ENCODE measurements around the gene CENPF. TPM values are rescaled to one million over a fixed set of nuclear protein-coding genes. Genes with fewer than 3 reads are reported as not detected.
A peak's percentile ranks its signal among the peaks of the same experiment; 100 is the strongest.

The CENPF gene
- total RNA-seq, 5 donors from 2014 or later (not counting 1 experiment from before 2014, with no cell fraction given), result 3.1 to 6.7 (median 4.1) TPM

GRCh38 chr1:214632091-214632490, 29.1 kb downstream of the CENPF start:
- DNase-seq (peak in 33 of 35 experiments; percentile 16 to 74 (median 52)), ATAC-seq (replicated peaks in 1 of 4) (peak in 3 of 4 experiments; percentile 40 to 86 (median 71))
- no CpG with 5 or more reads among the region's 4 CpGs for WGBS (ENCODE audit: insufficient coverage)
- ChIA-PET CTCF (interaction anchor here (0.6 to 1.2 kb wide), 8 partner anchors 9 to 893 kb away, joined by 3 to 6 read pairs (median 4); no protein-coding TSS in a partner anchor), POLR2A (no interaction called here)
- Mint-ChIP-seq H3K27ac (peak overlapping the region; percentile 50 to 75), H3K4me3 (peak overlapping the region; percentile 25 to 59 (median 39)), H3K9me3 (no peaks in the 10 kb centered on the region), H3K27me3 (no peaks in the 10 kb centered on the region), H3K36me3 (no peaks in the 10 kb centered on the region), H3K4me1 (peaks cover 19 to 32% (median 21%) of the 10 kb centered on the region in 3 donors)
- H3K27ac ChIP-seq (ENCODE audit: low read length), result peak overlapping the region; percentile 47
- H3K4me3 ChIP-seq (ENCODE audit: control insufficient read depth in 1 of 2, extremely low read depth in 1 of 2, low read length in 1 of 2), result peak overlapping the region in 1 of 2 donors; percentile 15
- H3K36me3 ChIP-seq (ENCODE audit: control insufficient read depth in 2 of 2, extremely low read depth in 1 of 2, insufficient read depth in 1 of 2, low read length in 1 of 2), result no peaks in the 10 kb centered on the region
- no peaks in the 10 kb centered on the region for H3K27me3 ChIP-seq (replicated peaks in 1 of 2; ENCODE audit: control insufficient read depth in 2 of 2, extremely low read depth in 1 of 2, insufficient read depth in 2 of 2, low read length in 1 of 2)
- peaks cover 10 to 13% of the 10 kb centered on the region in 2 experiments for H3K4me1 ChIP-seq (ENCODE audit: control insufficient read depth in 1 of 2, extremely low read depth in 1 of 2, insufficient read depth in 2 of 2, low read length in 2 of 2)
- H3K9me3 ChIP-seq, result no peaks in the 10 kb centered on the region

- Histone ChIP-seq H3K36me3 (ENCODE audit: control insufficient read depth in 2 of 2, extremely low read depth in 1 of 2, insufficient read depth in 1 of 2, low read length in 1 of 2) (no peaks in the 10 kb centered on the region), H3K27ac (ENCODE audit: low read length) (no peak overlapping the region), H3K4me3 (ENCODE audit: control insufficient read depth in 1 of 2, extremely low read depth in 1 of 2, low read length in 1 of 2) (no peak overlapping the region), H3K9me3 (no peaks in the 10 kb centered on the region), H3K27me3 (replicated peaks in 1 of 2; ENCODE audit: control insufficient read depth in 2 of 2, extremely low read depth in 1 of 2, insufficient read depth in 2 of 2, low read length in 1 of 2) (no peaks in the 10 kb centered on the region), H3K4me1 (ENCODE audit: control insufficient read depth in 1 of 2, extremely low read depth in 1 of 2, insufficient read depth in 2 of 2, low read length in 2 of 2) (peaks cover 10 to 14% of the 10 kb centered on the region in 2 experiments)
- Mint-ChIP-seq H3K27me3 (no peaks in the 10 kb centered on the region), H3K36me3 (no peaks in the 10 kb centered on the region), H3K27ac (no peak overlapping the region), H3K9me3 (no peaks in the 10 kb centered on the region), H3K4me3 (no peak overlapping the region), H3K4me1 (peaks cover 20 to 45% (median 35%) of the 10 kb centered on the region in 3 donors)
- DNase-seq, result no peak
- POLR2A ChIA-PET, result no interaction called here
- CTCF ChIA-PET, result no interaction called here
- ATAC-seq (replicated peaks in 1 of 4), result no peak
- WGBS (ENCODE audit: insufficient coverage), result 89% methylated on average over 3 of the region's 5 CpGs
These were observed 30.7 kb downstream of the CENPF start for GRCh38 chr1:214633686-214634085.

GRCh38 chr1:214634267-214634666, 31.3 kb downstream of the CENPF start:
- Histone ChIP-seq H3K36me3 (ENCODE audit: control insufficient read depth in 2 of 2, extremely low read depth in 1 of 2, insufficient read depth in 1 of 2, low read length in 1 of 2) (no peaks in the 10 kb centered on the region), H3K27ac (ENCODE audit: low read length) (no peak overlapping the region), H3K4me1 (ENCODE audit: control insufficient read depth in 1 of 2, extremely low read depth in 1 of 2, insufficient read depth in 2 of 2, low read length in 2 of 2) (peaks cover 10 to 19% of the 10 kb centered on the region in 2 experiments), H3K4me3 (ENCODE audit: control insufficient read depth in 1 of 2, extremely low read depth in 1 of 2, low read length in 1 of 2) (no peak overlapping the region), H3K9me3 (no peaks in the 10 kb centered on the region), H3K27me3 (replicated peaks in 1 of 2; ENCODE audit: control insufficient read depth in 2 of 2, extremely low read depth in 1 of 2, insufficient read depth in 2 of 2, low read length in 1 of 2) (no peaks in the 10 kb centered on the region)
- Mint-ChIP-seq H3K36me3 (no peaks in the 10 kb centered on the region), H3K4me1 (peaks cover 20 to 50% (median 41%) of the 10 kb centered on the region in 3 donors), H3K27ac (no peak overlapping the region), H3K4me3 (no peak overlapping the region), H3K9me3 (no peaks in the 10 kb centered on the region), H3K27me3 (no peaks in the 10 kb centered on the region)
- DNase-seq, result no peak
- POLR2A ChIA-PET, result no interaction called here
- no peak for ATAC-seq (replicated peaks in 1 of 4)
- CTCF ChIA-PET, result no interaction called here

GRCh38 chr1:214635086-214635485, 32.1 kb downstream of the CENPF start:
- no peaks in the 10 kb centered on the region for H3K27me3 Mint-ChIP-seq

GRCh38 chr1:214635506-214635905, 32.5 kb downstream of the CENPF start:
- POLR2A ChIA-PET, result no interaction called here
- no peak for DNase-seq
- 100% methylated on average over 3 of the region's 4 CpGs for WGBS (ENCODE audit: insufficient coverage)
- peaks cover 20 to 49% (median 41%) of the 10 kb centered on the region in 3 donors for H3K4me1 Mint-ChIP-seq
- peaks cover 10 to 27% of the 10 kb centered on the region in 2 experiments for H3K4me1 ChIP-seq (ENCODE audit: control insufficient read depth in 1 of 2, extremely low read depth in 1 of 2, insufficient read depth in 2 of 2, low read length in 2 of 2)
- no peak overlapping the region for H3K4me3 ChIP-seq (ENCODE audit: control insufficient read depth in 1 of 2, extremely low read depth in 1 of 2, low read length in 1 of 2)
- H3K9me3 ChIP-seq, result no peaks in the 10 kb centered on the region
- no peak overlapping the region for H3K27ac ChIP-seq (ENCODE audit: low read length)
- ATAC-seq (replicated peaks in 1 of 4), result no peak
- no peaks in the 10 kb centered on the region for H3K27me3 Mint-ChIP-seq
- H3K36me3 Mint-ChIP-seq, result no peaks in the 10 kb centered on the region
- no peak overlapping the region for H3K27ac Mint-ChIP-seq
- no peak overlapping the region for H3K4me3 Mint-ChIP-seq
- no peaks in the 10 kb centered on the region for H3K27me3 ChIP-seq (replicated peaks in 1 of 2; ENCODE audit: control insufficient read depth in 2 of 2, extremely low read depth in 1 of 2, insufficient read depth in 2 of 2, low read length in 1 of 2)
- H3K36me3 ChIP-seq (ENCODE audit: control insufficient read depth in 2 of 2, extremely low read depth in 1 of 2, insufficient read depth in 1 of 2, low read length in 1 of 2), result no peaks in the 10 kb centered on the region
- no peaks in the 10 kb centered on the region for H3K9me3 Mint-ChIP-seq
- CTCF ChIA-PET, result interaction anchor here (0.8 to 1.4 kb wide), 4 partner anchors 9 to 32 kb away, joined by 3 to 4 read pairs (median 3); no protein-coding TSS in a partner anchor

More at GRCh38 chr1:214635086-214635485, 32.1 kb downstream of the CENPF start:
- Histone ChIP-seq H3K4me1 (ENCODE audit: control insufficient read depth in 1 of 2, extremely low read depth in 1 of 2, insufficient read depth in 2 of 2, low read length in 2 of 2) (peaks cover 10 to 23% of the 10 kb centered on the region in 2 experiments), H3K27ac (ENCODE audit: low read length) (no peak overlapping the region), H3K27me3 (replicated peaks in 1 of 2; ENCODE audit: control insufficient read depth in 2 of 2, extremely low read depth in 1 of 2, insufficient read depth in 2 of 2, low read length in 1 of 2) (no peaks in the 10 kb centered on the region), H3K4me3 (ENCODE audit: control insufficient read depth in 1 of 2, extremely low read depth in 1 of 2, low read length in 1 of 2) (no peak overlapping the region), H3K9me3 (no peaks in the 10 kb centered on the region), H3K36me3 (ENCODE audit: control insufficient read depth in 2 of 2, extremely low read depth in 1 of 2, insufficient read depth in 1 of 2, low read length in 1 of 2) (no peaks in the 10 kb centered on the region)
- H3K4me3 Mint-ChIP-seq, result no peak overlapping the region
- H3K36me3 Mint-ChIP-seq, result no peaks in the 10 kb centered on the region
- CTCF ChIA-PET, result interaction anchor here (0.8 to 1.4 kb wide), 4 partner anchors 8 to 31 kb away, joined by 3 to 4 read pairs (median 3); no protein-coding TSS in a partner anchor
- ATAC-seq (replicated peaks in 1 of 4), result no peak
- no peaks in the 10 kb centered on the region for H3K9me3 Mint-ChIP-seq
- H3K4me1 Mint-ChIP-seq, result peaks cover 20 to 52% (median 41%) of the 10 kb centered on the region in 3 donors
- 100% methylated on average over 1 of the region's 3 CpGs for WGBS (ENCODE audit: insufficient coverage)
- no peak for DNase-seq
- no peak overlapping the region for H3K27ac Mint-ChIP-seq
- POLR2A ChIA-PET, result no interaction called here

GRCh38 chr1:214636436-214636835, 33.4 kb downstream of the CENPF start:
- WGBS (ENCODE audit: insufficient coverage), result 100% methylated on average over 1 of the region's 5 CpGs
- no peak overlapping the region for H3K27ac Mint-ChIP-seq
- POLR2A ChIA-PET, result no interaction called here

More at GRCh38 chr1:214636436-214636835, 33.4 kb downstream of the CENPF start:
- no peaks in the 10 kb centered on the region for H3K27me3 ChIP-seq (replicated peaks in 1 of 2; ENCODE audit: control insufficient read depth in 2 of 2, extremely low read depth in 1 of 2, insufficient read depth in 2 of 2, low read length in 1 of 2)
- H3K4me3 Mint-ChIP-seq, result no peak overlapping the region
- no peaks in the 10 kb centered on the region for H3K36me3 ChIP-seq (ENCODE audit: control insufficient read depth in 2 of 2, extremely low read depth in 1 of 2, insufficient read depth in 1 of 2, low read length in 1 of 2)
- ATAC-seq (replicated peaks in 1 of 4), result no peak
- CTCF ChIA-PET, result interaction anchor here (0.5 to 2.1 kb wide), 7 partner anchors 8 to 248 kb away, joined by 3 to 6 read pairs (median 4); no protein-coding TSS in a partner anchor
- no peak for DNase-seq
- H3K4me3 ChIP-seq (ENCODE audit: control insufficient read depth in 1 of 2, extremely low read depth in 1 of 2, low read length in 1 of 2), result no peak overlapping the region
- H3K9me3 Mint-ChIP-seq, result no peaks in the 10 kb centered on the region
- no peaks in the 10 kb centered on the region for H3K9me3 ChIP-seq
- H3K27ac ChIP-seq (ENCODE audit: low read length), result no peak overlapping the region
- peaks cover 20 to 44% (median 41%) of the 10 kb centered on the region in 3 donors for H3K4me1 Mint-ChIP-seq
- H3K36me3 Mint-ChIP-seq, result no peaks in the 10 kb centered on the region
- H3K4me1 ChIP-seq (ENCODE audit: control insufficient read depth in 1 of 2, extremely low read depth in 1 of 2, insufficient read depth in 2 of 2, low read length in 2 of 2), result peaks cover 9 to 35% of the 10 kb centered on the region in 2 experiments
- no peaks in the 10 kb centered on the region for H3K27me3 Mint-ChIP-seq

Measured in T-cell (primary cell).